Neural cell (in vitro differentiated cells): ENCODE data around the gene CSNK1G3. TPM values are rescaled to one million over a fixed set of nuclear protein-coding genes. Genes with fewer than 3 reads are reported as not detected.

Experiments
- H2AFZ ChIP-seq: fragments of 200-600, 300-800 bp; sonication (generic), shearing (Covaris generic); 2 replicates; pipeline ENCODE4 v1.6.0; 2014; ENCODE audit warnings: low read depth, mild to moderate bottlenecking, antibody characterized with exemption, low read length, moderate library complexity
- H3F3A ChIP-seq: fragments of 200-600 bp; shearing (Covaris generic); 2 replicates; pipeline ENCODE4 v1.6.1; 2016; ENCODE audit warnings: mild to moderate bottlenecking, moderate library complexity, mixed read lengths, antibody characterized with exemption, low read length; ENCODE audit not compliant: insufficient read depth, poor library complexity, severe bottlenecking
- H3K27ac ChIP-seq: fragments of 200-600, 300-800 bp; sonication (generic), shearing (Covaris generic); 2 replicates; pipeline ENCODE4 v1.5.1; 2014; ENCODE audit warnings: mild to moderate bottlenecking, low read length, moderate library complexity
- H3K27me3 ChIP-seq: fragments of 300-800, 200-600 bp; sonication (generic), shearing (Covaris generic); 2 replicates; pipeline ENCODE4 v1.6.0; 2014; ENCODE audit warnings: mild to moderate bottlenecking, low read depth, low read length, moderate library complexity; ENCODE audit not compliant: insufficient read depth
- H3K36me3 ChIP-seq: fragments of 300-800, 200-600 bp; sonication (generic), shearing (Covaris generic); 2 replicates; pipeline ENCODE4 v1.5.1; 2014; ENCODE audit warnings: mild to moderate bottlenecking, antibody characterized with exemption, low read length, moderate library complexity; ENCODE audit not compliant: insufficient read depth
- H3K4me2 ChIP-seq: fragments of 300-800, 200-600 bp; sonication (generic), shearing (Covaris generic); 2 replicates; pipeline ENCODE4 v1.6.0; 2014; ENCODE audit warnings: mild to moderate bottlenecking, low read length
- H3K4me3 ChIP-seq: fragments of 300-800, 200-600 bp; sonication (generic), shearing (Covaris generic); 2 replicates; pipeline ENCODE4 v1.5.1; 2014; ENCODE audit warnings: mild to moderate bottlenecking, low read length, moderate library complexity
- H3K79me2 ChIP-seq: fragments of 200-600 bp; shearing (Covaris generic); replicated peaks from 2 replicates; pipeline ENCODE4 v1.6.0; 2014; ENCODE audit warnings: mild to moderate bottlenecking, low read length, moderate library complexity; ENCODE audit not compliant: insufficient read depth
- H3K9ac ChIP-seq: fragments of 300-800, 200-600 bp; sonication (generic), shearing (Covaris generic); 2 replicates; pipeline ENCODE4 v1.6.1; 2016; ENCODE audit warnings: mild to moderate bottlenecking, low read length, mixed read lengths
- H3K9me2 ChIP-seq: fragments of 200-600 bp; shearing (Covaris generic); 2 replicates; pipeline ENCODE4 v1.6.1; 2016; ENCODE audit warnings: mild to moderate bottlenecking, low read length, mixed read lengths; ENCODE audit not compliant: insufficient read depth
- H3K9me3 ChIP-seq: fragments of 200-600, 300-800 bp; sonication (generic), shearing (Covaris generic); 2 replicates; pipeline ENCODE4 v1.6.1; 2016; ENCODE audit warnings: mild to moderate bottlenecking, mixed run types, low read length, moderate library complexity, mixed read lengths
- H4K20me1 ChIP-seq: fragments of 200-600 bp; shearing (Covaris generic); 2 replicates; pipeline ENCODE4 v1.6.1; 2016; ENCODE audit warnings: mild to moderate bottlenecking, mixed run types; ENCODE audit not compliant: insufficient read depth
- CTCF ChIP-seq: fragments of 450-650 bp; IDR thresholded peaks from 2 replicates; pipeline ENCODE4 v1.5.1; 2014; ENCODE audit warnings: antibody characterized with exemption, mild to moderate bottlenecking, moderate library complexity; ENCODE audit not compliant: poor library complexity, severe bottlenecking
- EP300 ChIP-seq: fragments of 450-650 bp; conservative IDR thresholded peaks from 2 replicates; pipeline ENCODE4 v1.6.1; 2014; ENCODE audit warnings: antibody characterized with exemption, mild to moderate bottlenecking, moderate library complexity; ENCODE audit not compliant: poor library complexity, severe bottlenecking
- EZH2 ChIP-seq: fragments of 200-600, 300-800 bp; shearing (Covaris generic), sonication (generic); IDR thresholded peaks from 2 replicates; pipeline ENCODE4 v1.6.1; 2014; ENCODE audit warnings: antibody characterized with exemption, low read length, borderline replicate concordance, mild to moderate bottlenecking; ENCODE audit not compliant: insufficient read depth, poor library complexity, severe bottlenecking
- MXI1 ChIP-seq: fragments of 450-650 bp; conservative IDR thresholded peaks from 2 replicates; pipeline ENCODE4 v1.6.1; 2014; ENCODE audit warnings: antibody characterized with exemption, mild to moderate bottlenecking; ENCODE audit not compliant: poor library complexity, severe bottlenecking
- POLR2AphosphoS5 ChIP-seq: IDR thresholded peaks from 2 replicates; pipeline ENCODE4 v1.6.1; 2012
- RAD21 ChIP-seq: fragments of 450-650 bp; conservative IDR thresholded peaks from 2 replicates; pipeline ENCODE4 v1.6.1; 2014; ENCODE audit warnings: antibody characterized with exemption, mild to moderate bottlenecking, moderate library complexity
- REST ChIP-seq: IDR thresholded peaks from 2 replicates; pipeline ENCODE4 v1.6.1; 2012; ENCODE audit warnings: borderline replicate concordance
- SMC3 ChIP-seq: fragments of 450-650 bp; conservative IDR thresholded peaks from 2 replicates; pipeline ENCODE4 v1.6.1; 2014; ENCODE audit warnings: antibody characterized with exemption, mild to moderate bottlenecking, moderate library complexity; ENCODE audit not compliant: poor library complexity
- TAF1 ChIP-seq: IDR thresholded peaks from 2 replicates; pipeline ENCODE4 v1.6.1; 2012; ENCODE audit warnings: low read depth
- polyA plus RNA-seq: library from polyadenylated mRNA; depleted of rRNA; stranded (reverse); fragments of >200 nt; gene quantifications from 2 replicates; pipeline ENCODE4 v1.2.3, GENCODE V29; 2014

Gene CSNK1G3
- polyA plus RNA-seq, 1 donor from 2014 or later, result 29.1 TPM

GRCh38 chr5:123537256-123537655 is 25.3 kb downstream of the CSNK1G3 start:
- Histone ChIP-seq H3K27ac (no peak overlapping the region), H3F3A (no peaks in the 10 kb centered on the region), H3K9ac (no peak overlapping the region), H3K4me2 (no peak overlapping the region), H3K27me3 (no peaks in the 10 kb centered on the region), H3K9me3 (no peaks in the 10 kb centered on the region), H3K79me2 (peaks cover 58% of the 10 kb centered on the region), H2AFZ (no peak overlapping the region), H3K4me3 (no peak overlapping the region), H4K20me1 (no peaks in the 10 kb centered on the region), H3K9me2 (no peaks in the 10 kb centered on the region), H3K36me3 (no peaks in the 10 kb centered on the region)
- TF ChIP-seq POLR2AphosphoS5 (no peak), TAF1 (no peak), RAD21 (no peak), CTCF (no peak), EZH2 (no peak), REST (no peak), MXI1 (no peak), SMC3 (no peak), EP300 (no peak)

- H3K79me2 ChIP-seq, result peaks cover 58% of the 10 kb centered on the region
- no peak for TF ChIP-seq TAF1
- TF ChIP-seq MXI1, result no peak
- no peak for TF ChIP-seq CTCF
- TF ChIP-seq EP300, result no peak
- no peak for TF ChIP-seq RAD21
- no peak for TF ChIP-seq POLR2AphosphoS5
- no peak for TF ChIP-seq EZH2
- TF ChIP-seq REST, result no peak
- TF ChIP-seq SMC3, result no peak
- H3K9me3 ChIP-seq, result no peaks in the 10 kb centered on the region
- no peaks in the 10 kb centered on the region for H3F3A ChIP-seq
- no peak overlapping the region for H3K4me3 ChIP-seq
- no peaks in the 10 kb centered on the region for H4K20me1 ChIP-seq
- H3K36me3 ChIP-seq, result no peaks in the 10 kb centered on the region
- H3K27me3 ChIP-seq, result no peaks in the 10 kb centered on the region
- H3K9ac ChIP-seq, result no peak overlapping the region
- no peaks in the 10 kb centered on the region for H3K9me2 ChIP-seq
- H2AFZ ChIP-seq, result no peak overlapping the region
- no peak overlapping the region for H3K4me2 ChIP-seq
- H3K27ac ChIP-seq, result no peak overlapping the region
Observed at GRCh38 chr5:123537845-123538244, 25.9 kb downstream of the CSNK1G3 start.
